Adrenal gland (tissue), 5 donors: ENCODE results near the gene NRM.

Experiments used
- POLR2A ChIP-seq, 2 donors: fragments of 450-650 bp; IDR thresholded peaks; one replicate each; pipeline ENCODE4 v1.6.1; 2017; ENCODE audit warnings: antibody characterized with exemption in 2 of 2, mild to moderate bottlenecking in 2 of 2, moderate library complexity in 1 of 2
- TF ChIP-seq, protein P1 (sequence below), 6 experiments: fragments of 450-650 bp in 4 of 6; fragments of 200-600 bp in 2 of 6; sonication (generic) in 1 of 6; IDR thresholded peaks; 1 replicate in 5 of 6; 2 replicates in 1 of 6; pipeline versions ENCODE4 v1.5.1 to v1.8.0; 2016 to 2021; ENCODE audit warnings: antibody characterized with exemption in 6 of 6, mild to moderate bottlenecking in 2 of 6, moderate library complexity in 1 of 6
- donor health status: DM: no; HTN: no; CAD: no.

DNA sequence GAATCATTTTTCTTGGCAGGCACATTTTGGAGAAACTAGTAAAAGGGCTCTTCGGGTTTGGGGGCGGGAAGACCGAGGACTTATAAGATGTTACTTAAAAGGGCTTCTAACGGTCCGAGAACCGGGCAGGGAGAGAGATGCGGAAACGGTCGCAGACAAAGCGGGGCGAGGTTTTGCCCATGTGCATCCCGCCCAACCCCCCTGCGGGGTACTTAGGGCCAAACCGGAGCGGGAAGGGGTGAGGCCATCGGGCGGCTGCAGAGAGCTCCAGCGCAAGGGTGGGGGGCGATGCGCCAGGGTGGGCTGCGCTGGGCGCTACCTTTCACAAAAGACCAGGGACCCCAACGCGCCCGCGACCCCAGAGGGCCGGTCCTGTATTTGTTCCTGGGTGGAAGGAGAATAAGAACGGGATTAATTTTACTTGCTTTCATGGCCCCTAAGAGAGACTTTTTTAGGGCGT, 30.0 kb upstream of the NRM start:
- TF ChIP-seq, protein P1, sequence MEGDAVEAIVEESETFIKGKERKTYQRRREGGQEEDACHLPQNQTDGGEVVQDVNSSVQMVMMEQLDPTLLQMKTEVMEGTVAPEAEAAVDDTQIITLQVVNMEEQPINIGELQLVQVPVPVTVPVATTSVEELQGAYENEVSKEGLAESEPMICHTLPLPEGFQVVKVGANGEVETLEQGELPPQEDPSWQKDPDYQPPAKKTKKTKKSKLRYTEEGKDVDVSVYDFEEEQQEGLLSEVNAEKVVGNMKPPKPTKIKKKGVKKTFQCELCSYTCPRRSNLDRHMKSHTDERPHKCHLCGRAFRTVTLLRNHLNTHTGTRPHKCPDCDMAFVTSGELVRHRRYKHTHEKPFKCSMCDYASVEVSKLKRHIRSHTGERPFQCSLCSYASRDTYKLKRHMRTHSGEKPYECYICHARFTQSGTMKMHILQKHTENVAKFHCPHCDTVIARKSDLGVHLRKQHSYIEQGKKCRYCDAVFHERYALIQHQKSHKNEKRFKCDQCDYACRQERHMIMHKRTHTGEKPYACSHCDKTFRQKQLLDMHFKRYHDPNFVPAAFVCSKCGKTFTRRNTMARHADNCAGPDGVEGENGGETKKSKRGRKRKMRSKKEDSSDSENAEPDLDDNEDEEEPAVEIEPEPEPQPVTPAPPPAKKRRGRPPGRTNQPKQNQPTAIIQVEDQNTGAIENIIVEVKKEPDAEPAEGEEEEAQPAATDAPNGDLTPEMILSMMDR (IDR thresholded peaks at IDR 0.05): no peak
- TF ChIP-seq POLR2A (IDR thresholded peaks at IDR 0.05): no peak
